HG02623 (cell line): ENCODE data around the gene SLC38A3.

Experiments
- ATAC-seq: cut with Tn5 transposase; IDR thresholded peaks from one replicate; pipeline ENCODE4 v1.9.1; 2021; ENCODE audit warnings: moderate library complexity; ENCODE audit not compliant: unreplicated experiment

Gene SLC38A3

DNA sequence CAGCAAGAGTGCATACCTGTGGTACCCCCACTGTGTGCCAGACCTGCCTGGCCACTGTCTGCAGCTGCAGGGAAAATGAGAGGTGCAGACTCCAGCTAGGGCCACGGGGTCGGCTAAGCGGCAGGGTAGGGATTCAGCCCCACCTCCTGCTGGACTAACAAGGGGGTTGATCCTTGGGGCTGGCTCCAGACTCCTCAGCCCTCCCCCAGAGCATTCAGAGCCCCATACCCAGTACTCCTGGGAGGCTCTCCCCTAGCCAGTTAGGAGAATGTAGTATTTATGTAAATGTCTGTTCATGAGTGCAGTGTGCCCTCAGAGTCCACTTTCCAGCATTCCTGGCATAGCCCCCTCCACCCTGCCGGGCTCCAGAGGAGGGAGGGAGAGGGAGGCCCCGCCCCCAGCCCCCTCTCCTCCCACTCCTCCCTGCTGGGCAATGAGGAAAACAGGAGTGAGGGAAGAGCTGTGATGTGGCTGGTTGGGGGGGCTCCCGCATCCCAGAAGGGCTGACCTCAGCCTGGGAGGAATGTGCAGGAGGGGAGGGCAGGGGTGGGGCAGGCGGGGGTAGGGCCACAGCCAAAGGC lies 59.4 kb downstream of the SLC38A3 start:
- ATAC-seq, result no peak

- no peak for ATAC-seq
Observed at GRCh38 chr3:50264964-50265485, 60.0 kb downstream of the SLC38A3 start.

DNA sequence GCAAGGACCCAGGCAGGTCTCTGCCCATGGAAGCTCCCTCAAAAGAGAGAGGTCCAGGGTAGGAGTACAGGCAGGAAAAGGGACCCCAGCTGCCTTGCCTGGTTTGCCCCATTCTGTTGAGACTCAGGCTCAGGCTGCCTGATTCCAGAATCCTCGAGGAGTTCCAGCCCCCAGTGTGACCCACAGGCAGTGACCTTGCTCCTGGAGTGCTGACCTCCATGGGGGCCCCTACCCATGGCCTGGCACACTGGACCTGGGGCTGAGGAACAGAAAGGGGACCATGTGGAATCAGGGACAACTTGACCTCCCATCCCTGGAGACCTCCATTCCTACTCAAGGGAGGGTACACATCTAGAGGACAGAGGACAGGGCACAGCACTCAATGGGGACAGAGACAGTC lies 60.5 kb downstream of the SLC38A3 start:
- no peak for ATAC-seq

DNA sequence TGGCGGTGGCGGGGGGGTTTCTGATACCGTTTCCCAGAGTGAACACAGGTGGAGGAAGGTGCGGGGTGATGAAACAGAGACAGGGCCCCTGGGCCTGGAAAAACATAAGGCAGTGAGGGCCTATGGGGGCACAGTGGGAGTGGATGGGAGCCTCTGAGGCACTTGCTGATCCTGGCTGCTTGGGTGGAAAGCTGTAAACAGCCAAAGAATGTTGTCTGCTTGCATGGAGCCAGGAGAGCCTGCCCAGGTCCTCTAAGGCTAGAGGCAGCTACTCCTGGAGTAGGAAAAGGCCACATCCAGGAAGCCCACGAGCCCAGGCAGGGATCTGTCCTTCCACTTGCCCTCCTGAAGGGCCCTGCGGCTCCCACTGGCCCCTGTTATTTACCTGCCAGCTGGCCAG lies 60.9 kb downstream of the SLC38A3 start:
- ATAC-seq, result no peak

DNA sequence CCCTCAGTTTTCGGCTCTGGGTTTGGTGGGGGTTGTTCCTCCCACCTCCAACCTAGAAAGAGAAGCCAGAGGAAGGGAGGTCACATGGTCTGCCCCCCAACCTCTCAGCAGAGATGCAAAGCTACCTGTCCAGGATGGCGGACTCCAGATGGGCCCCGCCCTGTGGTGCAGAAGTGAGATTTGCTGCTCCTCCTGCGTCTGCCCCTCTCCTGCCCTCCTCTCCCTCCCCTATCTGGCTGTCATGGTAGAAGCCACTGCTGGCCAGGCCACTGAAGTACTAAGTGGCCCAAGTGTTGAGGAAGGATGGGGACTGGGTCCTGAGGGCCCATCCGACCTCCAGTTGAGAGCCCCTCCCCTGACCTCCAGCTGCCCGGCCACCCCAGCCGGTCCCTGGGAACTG lies 61.8 kb downstream of the SLC38A3 start:
- ATAC-seq, result no peak

DNA sequence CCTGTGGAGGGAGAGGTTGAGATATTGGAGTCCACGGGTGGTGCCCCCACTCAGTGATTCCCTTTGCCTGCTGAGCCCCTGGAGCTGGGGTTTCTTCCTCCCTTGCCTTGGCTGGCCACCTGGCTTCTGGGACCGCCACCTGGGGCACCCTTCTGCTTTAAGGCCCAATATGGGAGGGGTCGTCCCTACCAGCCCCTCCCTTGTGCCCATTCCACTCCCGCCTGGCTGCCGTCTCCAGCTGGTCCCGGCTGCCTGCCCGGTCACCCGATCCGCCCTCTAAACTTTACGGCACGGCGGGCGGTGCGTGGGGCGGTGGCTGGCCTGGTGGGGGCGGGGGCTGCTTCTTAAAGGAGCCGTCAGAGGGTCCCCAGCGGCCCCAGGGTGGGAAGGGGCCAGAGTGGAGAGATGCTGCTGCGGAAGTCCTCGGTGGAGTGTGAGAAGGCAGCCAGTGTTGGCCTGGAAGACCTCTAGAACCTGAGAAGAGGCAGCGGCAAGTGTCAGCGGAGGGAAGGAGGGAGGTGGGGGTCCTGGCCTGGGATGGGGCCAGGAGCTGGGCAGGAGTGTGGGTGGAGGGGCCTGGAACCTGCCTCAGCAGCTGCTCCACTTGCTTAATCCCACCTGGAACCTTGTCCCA lies 62.3 kb downstream of the SLC38A3 start:
- no peak for ATAC-seq

GRCh38 chr3:50268276-50268675 lies 63.2 kb downstream of the SLC38A3 start:
- no peak for ATAC-seq

- no peak for ATAC-seq
Observed at GRCh38 chr3:50268703-50269451, 63.8 kb downstream of the SLC38A3 start, which contains the start of gene SEMA3B. SEMA3B (plus strand) TSS chr3:50269147; CDS start chr3:50269241, 94 bp downstream.

GRCh38 chr3:50269460-50269859 lies 64.4 kb downstream of the SLC38A3 start:
- ATAC-seq, result no peak

GRCh38 chr3:50269977-50270413 lies 64.9 kb downstream of the SLC38A3 start:
- no peak for ATAC-seq

- ATAC-seq, result no peak
Observed at GRCh38 chr3:50270422-50271224, 65.6 kb downstream of the SLC38A3 start.
